ENCODE measurements around the gene XPO6.
"Not testable (repeated sequence)": the region's sequence is repeated elsewhere in the genome, so short reads cannot be mapped to it uniquely, and the experiment has no call there.

The XPO6 gene

DNA sequence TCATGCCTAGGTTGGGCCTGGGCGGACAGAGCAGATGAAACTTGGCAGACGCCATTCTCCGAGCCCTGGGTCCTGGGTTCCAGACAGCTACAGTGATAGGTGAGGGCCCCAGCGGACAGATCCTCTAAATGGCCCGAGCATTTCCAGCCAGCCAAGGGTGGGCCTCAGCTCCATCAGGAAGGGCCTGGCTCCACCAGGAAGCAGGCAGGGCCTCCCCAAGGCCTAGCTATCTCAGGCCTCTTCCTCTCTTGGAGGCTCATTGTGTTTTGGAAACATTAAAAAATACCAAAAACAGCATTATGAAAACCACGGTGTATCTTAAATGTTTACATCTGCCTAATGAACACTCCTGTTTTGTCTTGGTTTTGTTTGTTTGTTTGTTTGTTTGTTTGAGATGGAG, 42.4 kb upstream of the XPO6 start:
- TF ChIP-seq, protein P1, sequence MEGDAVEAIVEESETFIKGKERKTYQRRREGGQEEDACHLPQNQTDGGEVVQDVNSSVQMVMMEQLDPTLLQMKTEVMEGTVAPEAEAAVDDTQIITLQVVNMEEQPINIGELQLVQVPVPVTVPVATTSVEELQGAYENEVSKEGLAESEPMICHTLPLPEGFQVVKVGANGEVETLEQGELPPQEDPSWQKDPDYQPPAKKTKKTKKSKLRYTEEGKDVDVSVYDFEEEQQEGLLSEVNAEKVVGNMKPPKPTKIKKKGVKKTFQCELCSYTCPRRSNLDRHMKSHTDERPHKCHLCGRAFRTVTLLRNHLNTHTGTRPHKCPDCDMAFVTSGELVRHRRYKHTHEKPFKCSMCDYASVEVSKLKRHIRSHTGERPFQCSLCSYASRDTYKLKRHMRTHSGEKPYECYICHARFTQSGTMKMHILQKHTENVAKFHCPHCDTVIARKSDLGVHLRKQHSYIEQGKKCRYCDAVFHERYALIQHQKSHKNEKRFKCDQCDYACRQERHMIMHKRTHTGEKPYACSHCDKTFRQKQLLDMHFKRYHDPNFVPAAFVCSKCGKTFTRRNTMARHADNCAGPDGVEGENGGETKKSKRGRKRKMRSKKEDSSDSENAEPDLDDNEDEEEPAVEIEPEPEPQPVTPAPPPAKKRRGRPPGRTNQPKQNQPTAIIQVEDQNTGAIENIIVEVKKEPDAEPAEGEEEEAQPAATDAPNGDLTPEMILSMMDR (IDR thresholded peaks at IDR 0.05) = no peak
- TF ChIP-seq ZFX (IDR thresholded peaks at IDR 0.05; ENCODE audit: borderline replicate concordance) = no peak
- no peak overlapping the region for H3K27ac ChIP-seq

DNA sequence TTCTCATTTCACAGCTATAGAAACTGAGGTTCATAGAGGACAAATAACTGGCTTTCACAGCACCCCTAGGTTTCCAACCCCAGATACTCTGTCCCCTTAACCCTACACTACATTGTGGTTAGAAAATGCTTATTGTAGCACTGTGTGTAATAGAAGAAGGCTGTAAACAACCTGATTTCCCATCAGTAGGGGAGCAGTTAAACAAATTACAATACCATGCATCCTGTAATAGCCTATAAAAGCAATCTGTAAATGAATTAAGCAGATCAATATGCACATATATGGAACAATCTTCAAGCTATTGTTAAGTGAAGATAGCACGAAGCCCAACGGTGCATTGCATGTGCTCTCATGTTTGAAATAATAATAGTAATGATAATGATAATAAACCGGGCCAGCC, 39.2 kb upstream of the XPO6 start:
- TF ChIP-seq ZFX (IDR thresholded peaks at IDR 0.05; ENCODE audit: borderline replicate concordance) = no peak
- TF ChIP-seq, protein P1 (IDR thresholded peaks at IDR 0.05) = no peak
- no peak overlapping the region for H3K27ac ChIP-seq

DNA sequence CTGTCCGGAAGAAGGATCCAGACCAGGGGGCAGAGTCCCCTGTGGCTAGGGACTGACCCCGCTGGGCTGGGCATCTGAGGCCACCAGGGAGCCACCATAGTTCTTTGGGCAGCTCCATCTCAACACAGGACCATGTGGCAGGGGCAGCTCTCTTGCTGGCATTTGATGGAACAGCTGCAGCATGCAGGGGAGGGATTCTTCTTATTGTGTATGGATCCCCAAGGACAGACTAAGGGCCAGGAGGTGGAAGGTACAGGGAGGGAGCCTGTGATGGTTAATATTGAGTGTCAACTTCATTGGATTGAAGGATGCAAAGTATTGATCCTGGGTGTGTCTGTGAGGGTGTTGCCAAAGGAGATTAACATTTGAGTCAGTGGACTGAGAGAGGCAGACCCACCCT, 37.7 kb upstream of the XPO6 start:
- H3K27ac ChIP-seq = not testable (repeated sequence)

DNA sequence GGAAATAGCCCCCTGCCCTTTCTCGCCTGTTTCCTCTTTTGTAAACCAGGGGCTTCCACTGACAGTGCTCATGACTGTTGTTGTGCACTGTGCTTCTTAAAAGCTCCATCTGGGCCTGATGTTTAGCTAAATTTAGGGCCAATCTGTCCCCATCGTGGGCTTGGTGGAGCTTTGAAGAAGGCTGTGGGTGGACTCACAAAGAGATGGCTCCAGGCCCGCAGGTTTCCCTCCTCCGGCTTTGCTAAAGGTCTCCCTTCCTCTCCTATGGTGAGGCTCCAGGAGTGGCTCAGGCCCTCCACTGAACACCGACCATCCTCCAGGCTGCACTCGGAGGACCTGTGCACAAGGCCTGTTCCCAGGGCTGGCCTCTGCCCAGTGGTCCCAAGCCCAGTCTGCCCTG, 30.2 kb upstream of the XPO6 start:
- no peak overlapping the region for H3K27ac ChIP-seq
- TF ChIP-seq, protein P1 (IDR thresholded peaks at IDR 0.05) = no peak
- no peak for TF ChIP-seq ZFX (IDR thresholded peaks at IDR 0.05; ENCODE audit: borderline replicate concordance)

DNA sequence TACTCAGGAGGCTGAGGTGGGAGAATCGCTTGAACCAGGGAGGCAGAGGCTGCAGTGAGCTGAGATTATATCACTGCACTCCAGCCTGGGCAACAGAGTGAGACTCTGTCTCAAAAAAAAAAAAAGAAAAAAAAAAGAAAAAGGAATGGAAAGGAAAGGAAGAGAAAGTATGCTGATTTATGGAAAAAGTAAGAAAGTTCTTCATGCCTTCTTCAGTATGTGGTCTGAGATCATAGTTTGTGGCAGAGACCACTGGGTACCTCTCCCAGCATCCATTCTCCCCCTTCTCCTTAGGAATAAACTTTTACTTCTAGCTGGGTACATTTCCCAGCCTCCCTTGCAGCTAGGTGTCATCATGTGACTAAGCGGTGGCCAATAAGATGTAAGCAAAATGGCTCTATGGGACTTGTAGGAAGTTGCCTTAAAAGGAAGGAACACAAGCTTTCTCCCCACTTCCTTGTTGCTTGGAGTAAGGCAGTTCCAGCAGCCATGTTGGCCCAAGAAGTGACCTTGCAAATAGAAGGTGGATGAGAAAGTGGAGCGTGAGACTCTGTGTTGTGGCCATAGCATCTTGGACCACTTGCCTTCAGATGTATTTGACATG, 26.1 kb upstream of the XPO6 start:
- H3K27ac ChIP-seq = no peak overlapping the region
- TF ChIP-seq, protein P1 (IDR thresholded peaks at IDR 0.05) = no peak
- no peak for TF ChIP-seq ZFX (IDR thresholded peaks at IDR 0.05; ENCODE audit: borderline replicate concordance)

DNA sequence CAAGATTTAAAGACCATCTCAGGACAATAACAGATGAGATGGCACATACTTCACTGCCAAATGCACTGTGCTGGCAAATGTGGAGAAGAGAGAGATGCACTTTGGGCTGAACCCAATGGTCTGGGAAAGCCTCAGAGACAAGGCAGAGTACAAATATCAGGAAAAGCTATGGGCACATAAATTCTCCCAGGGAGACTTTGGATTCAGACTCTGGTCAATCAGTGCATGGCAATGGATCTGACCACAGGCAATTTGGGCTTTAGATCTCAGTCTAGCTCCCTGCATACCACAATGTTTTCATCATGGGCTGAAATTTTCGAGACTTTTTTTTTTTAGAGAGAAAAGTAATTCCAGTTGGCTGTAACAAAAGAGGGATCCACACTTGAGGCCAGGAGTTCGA, 20.0 kb upstream of the XPO6 start:
- no peak overlapping the region for H3K27ac ChIP-seq
- TF ChIP-seq ZFX (IDR thresholded peaks at IDR 0.05; ENCODE audit: borderline replicate concordance) = no peak
- TF ChIP-seq, protein P1 (IDR thresholded peaks at IDR 0.05) = no peak

DNA sequence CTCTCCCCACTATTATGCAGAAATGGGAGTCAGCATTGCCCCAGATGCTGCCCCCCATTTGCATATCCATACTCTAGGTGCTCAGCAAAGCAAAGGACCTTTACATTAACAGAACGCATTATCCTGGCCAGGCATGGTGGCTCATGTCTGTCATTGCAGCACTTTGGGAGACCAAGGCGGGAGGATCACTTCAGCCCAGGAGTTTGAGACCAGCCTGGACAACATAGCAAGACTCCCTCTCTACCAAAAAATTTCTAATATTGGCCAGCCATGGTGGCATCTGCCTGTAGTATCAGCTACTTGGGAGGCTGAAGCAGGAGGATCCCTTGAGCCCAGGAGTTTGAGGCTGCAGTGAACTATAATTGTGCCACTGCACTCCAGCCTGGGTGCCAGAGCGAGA, 12.1 kb upstream of the XPO6 start:
- H3K27ac ChIP-seq = not testable (repeated sequence)

DNA sequence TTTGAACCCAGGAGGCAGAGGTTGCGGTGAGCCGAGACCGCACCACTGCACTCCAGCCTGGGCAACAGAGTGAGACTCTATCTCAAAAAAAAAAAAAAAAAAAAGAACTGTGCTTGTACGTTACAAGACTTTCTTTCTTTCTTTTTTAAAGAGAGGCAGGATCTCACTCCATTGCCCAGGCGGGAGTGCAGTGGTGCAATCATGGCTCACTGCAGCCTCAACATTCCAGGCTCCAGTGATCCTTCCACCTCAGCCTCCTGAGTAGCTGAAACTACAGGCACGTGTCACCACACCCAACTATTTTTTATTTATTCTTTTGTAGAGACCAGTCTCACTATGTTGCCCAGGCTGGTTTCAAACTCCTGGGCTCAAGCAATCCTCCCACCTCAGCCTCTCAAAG, 8.0 kb upstream of the XPO6 start:
- not testable (repeated sequence) for H3K27ac ChIP-seq

DNA sequence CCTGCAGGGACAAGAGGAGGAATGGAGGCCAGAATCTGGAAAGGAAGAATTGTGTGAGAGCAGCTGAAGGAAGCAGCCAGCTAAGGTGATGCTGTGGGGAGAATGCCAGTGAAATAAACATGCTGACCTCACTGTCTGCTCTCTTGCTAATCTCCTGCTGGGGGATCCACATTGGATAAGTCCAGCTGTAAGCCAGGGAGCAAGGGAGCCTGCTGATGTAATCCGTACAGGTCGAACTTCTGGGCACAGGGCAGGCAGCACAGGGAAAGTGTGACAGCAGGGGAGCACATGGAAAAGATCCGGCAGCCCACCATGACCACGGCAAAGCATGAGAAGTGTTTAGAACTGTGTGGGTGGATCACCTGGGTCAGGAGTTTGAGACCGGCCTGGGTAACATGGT, 7.5 kb upstream of the XPO6 start:
- no peak overlapping the region for H3K27ac ChIP-seq
- TF ChIP-seq, protein P1 (IDR thresholded peaks at IDR 0.05) = no peak
- TF ChIP-seq ZFX (IDR thresholded peaks at IDR 0.05; ENCODE audit: borderline replicate concordance) = no peak

Measured in 22Rv1 (cell line).